ENCODE results near the gene SCAMP5.

Gene SCAMP5

GRCh38 chr15:75049392-75049791 lies 54.0 kb downstream of the SCAMP5 start:
- DNase-seq (ENCODE audit: insufficient read length, low spot score), result no peak

GRCh38 chr15:75050283-75050682 lies 54.9 kb downstream of the SCAMP5 start:
- no peak for DNase-seq (ENCODE audit: insufficient read length, low spot score)
- no peak for FAIRE-seq
- TF ChIP-seq POLR2A (IDR thresholded peaks at IDR 0.05; ENCODE audit: low read depth, low read length), result no peak
- no peak for TF ChIP-seq TAF1 (IDR thresholded peaks at IDR 0.05; ENCODE audit: low read depth, low read length)
- TF ChIP-seq POLR2AphosphoS5 (IDR thresholded peaks at IDR 0.05; ENCODE audit: low read depth, low read length), result no peak
- TF ChIP-seq PAX5 (IDR thresholded peaks at IDR 0.05; ENCODE audit: insufficient read depth, low read length, severe bottlenecking), result no peak
- TF ChIP-seq SPI1 (IDR thresholded peaks at IDR 0.05; ENCODE audit: low read depth, low read length), result no peak
- no peak for TF ChIP-seq POU2F2 (IDR thresholded peaks at IDR 0.05; ENCODE audit: low read depth, low read length)

More at GRCh38 chr15:75049392-75049791, 54.0 kb downstream of the SCAMP5 start:
- TF ChIP-seq POLR2A (IDR thresholded peaks at IDR 0.05; ENCODE audit: low read depth, low read length), result no peak
- no peak for TF ChIP-seq SPI1 (IDR thresholded peaks at IDR 0.05; ENCODE audit: low read depth, low read length)
- TF ChIP-seq PAX5 (IDR thresholded peaks at IDR 0.05; ENCODE audit: insufficient read depth, low read length, severe bottlenecking), result no peak
- TF ChIP-seq POLR2AphosphoS5 (IDR thresholded peaks at IDR 0.05; ENCODE audit: low read depth, low read length), result no peak
- no peak for TF ChIP-seq TAF1 (IDR thresholded peaks at IDR 0.05; ENCODE audit: low read depth, low read length)
- no peak for TF ChIP-seq POU2F2 (IDR thresholded peaks at IDR 0.05; ENCODE audit: low read depth, low read length)
- FAIRE-seq, result no peak

GRCh38 chr15:75051191-75051608 lies 55.8 kb downstream of the SCAMP5 start:
- DNase-seq (ENCODE audit: insufficient read length, low spot score) (no peak), FAIRE-seq (no peak)
- TF ChIP-seq POLR2AphosphoS5 (IDR thresholded peaks at IDR 0.05; ENCODE audit: low read depth, low read length) (no peak), POLR2A (IDR thresholded peaks at IDR 0.05; ENCODE audit: low read depth, low read length) (no peak), POU2F2 (IDR thresholded peaks at IDR 0.05; ENCODE audit: low read depth, low read length) (no peak), SPI1 (IDR thresholded peaks at IDR 0.05; ENCODE audit: low read depth, low read length) (no peak), TAF1 (IDR thresholded peaks at IDR 0.05; ENCODE audit: low read depth, low read length) (no peak), PAX5 (IDR thresholded peaks at IDR 0.05; ENCODE audit: insufficient read depth, low read length, severe bottlenecking) (no peak)

- TF ChIP-seq POLR2AphosphoS5 (IDR thresholded peaks at IDR 0.05; ENCODE audit: low read depth, low read length) (no peak), POU2F2 (IDR thresholded peaks at IDR 0.05; ENCODE audit: low read depth, low read length) (no peak), TAF1 (IDR thresholded peaks at IDR 0.05; ENCODE audit: low read depth, low read length) (no peak), PAX5 (IDR thresholded peaks at IDR 0.05; ENCODE audit: insufficient read depth, low read length, severe bottlenecking) (no peak), SPI1 (IDR thresholded peaks at IDR 0.05; ENCODE audit: low read depth, low read length) (no peak), POLR2A (IDR thresholded peaks at IDR 0.05; ENCODE audit: low read depth, low read length) (no peak)
- DNase-seq (ENCODE audit: insufficient read length, low spot score) (no peak), FAIRE-seq (no peak)
These were observed 56.3 kb downstream of the SCAMP5 start for GRCh38 chr15:75051711-75052110.

GRCh38 chr15:75052972-75053747 lies 57.8 kb downstream of the SCAMP5 start:
- no peak for FAIRE-seq
- TF ChIP-seq PAX5 (IDR thresholded peaks at IDR 0.05; ENCODE audit: insufficient read depth, low read length, severe bottlenecking) (no peak), SPI1 (IDR thresholded peaks at IDR 0.05; ENCODE audit: low read depth, low read length) (no peak), POLR2A (IDR thresholded peaks at IDR 0.05; ENCODE audit: low read depth, low read length) (no peak), POLR2AphosphoS5 (IDR thresholded peaks at IDR 0.05; ENCODE audit: low read depth, low read length) (no peak), TAF1 (IDR thresholded peaks at IDR 0.05; ENCODE audit: low read depth, low read length) (no peak), POU2F2 (IDR thresholded peaks at IDR 0.05; ENCODE audit: low read depth, low read length) (no peak)
- DNase-seq (ENCODE audit: insufficient read length, low spot score), result no peak

GRCh38 chr15:75053748-75054125 lies 58.4 kb downstream of the SCAMP5 start:
- no peak for TF ChIP-seq TAF1 (IDR thresholded peaks at IDR 0.05; ENCODE audit: low read depth, low read length)
- TF ChIP-seq PAX5 (IDR thresholded peaks at IDR 0.05; ENCODE audit: insufficient read depth, low read length, severe bottlenecking), result no peak
- no peak for TF ChIP-seq POLR2A (IDR thresholded peaks at IDR 0.05; ENCODE audit: low read depth, low read length)
- no peak for DNase-seq (ENCODE audit: insufficient read length, low spot score)
- no peak for FAIRE-seq

GRCh38 chr15:75054172-75054897 lies 59.0 kb downstream of the SCAMP5 start:
- TF ChIP-seq PAX5 (IDR thresholded peaks at IDR 0.05; ENCODE audit: insufficient read depth, low read length, severe bottlenecking), result no peak
- no peak for TF ChIP-seq POU2F2 (IDR thresholded peaks at IDR 0.05; ENCODE audit: low read depth, low read length)
- no peak for TF ChIP-seq POLR2A (IDR thresholded peaks at IDR 0.05; ENCODE audit: low read depth, low read length)
- TF ChIP-seq TAF1 (IDR thresholded peaks at IDR 0.05; ENCODE audit: low read depth, low read length), result no peak
- no peak for TF ChIP-seq POLR2AphosphoS5 (IDR thresholded peaks at IDR 0.05; ENCODE audit: low read depth, low read length)
- no peak for TF ChIP-seq SPI1 (IDR thresholded peaks at IDR 0.05; ENCODE audit: low read depth, low read length)
- DNase-seq (ENCODE audit: insufficient read length, low spot score), result no peak
- FAIRE-seq, result no peak

GRCh38 chr15:75056036-75056435 lies 60.7 kb downstream of the SCAMP5 start:
- DNase-seq (ENCODE audit: insufficient read length, low spot score), result no peak
- no peak for TF ChIP-seq POU2F2 (IDR thresholded peaks at IDR 0.05; ENCODE audit: low read depth, low read length)
- TF ChIP-seq POLR2AphosphoS5 (IDR thresholded peaks at IDR 0.05; ENCODE audit: low read depth, low read length), result no peak
- TF ChIP-seq POLR2A (IDR thresholded peaks at IDR 0.05; ENCODE audit: low read depth, low read length), result no peak
- TF ChIP-seq PAX5 (IDR thresholded peaks at IDR 0.05; ENCODE audit: insufficient read depth, low read length, severe bottlenecking), result no peak
- TF ChIP-seq TAF1 (IDR thresholded peaks at IDR 0.05; ENCODE audit: low read depth, low read length), result no peak
- TF ChIP-seq SPI1 (IDR thresholded peaks at IDR 0.05; ENCODE audit: low read depth, low read length), result no peak
- FAIRE-seq, result no peak

GRCh38 chr15:75058127-75058905 lies 63.0 kb downstream of the SCAMP5 start:
- FAIRE-seq (no peak), DNase-seq (ENCODE audit: insufficient read length, low spot score) (no peak)
- no peak for TF ChIP-seq POLR2AphosphoS5 (IDR thresholded peaks at IDR 0.05; ENCODE audit: low read depth, low read length)
- TF ChIP-seq POLR2A (IDR thresholded peaks at IDR 0.05; ENCODE audit: low read depth, low read length), result no peak
- TF ChIP-seq POU2F2 (IDR thresholded peaks at IDR 0.05; ENCODE audit: low read depth, low read length), result no peak
- no peak for TF ChIP-seq TAF1 (IDR thresholded peaks at IDR 0.05; ENCODE audit: low read depth, low read length)
- TF ChIP-seq PAX5 (IDR thresholded peaks at IDR 0.05; ENCODE audit: insufficient read depth, low read length, severe bottlenecking), result no peak
- no peak for TF ChIP-seq SPI1 (IDR thresholded peaks at IDR 0.05; ENCODE audit: low read depth, low read length)
